GM04503 (cell line): ENCODE measurements around the gene NACC2.

Source experiments
- DNase-seq: peaks from one replicate; pipeline ENCODE4 v3.0.0-alpha.2; 2012; ENCODE audit warnings: low read depth

NACC2 gene

GRCh38 chr9:136010615-136011361 lies 84.3 kb downstream of the NACC2 start:
- no peak for DNase-seq

- DNase-seq, result no peak
These were observed 84.9 kb downstream of the NACC2 start for GRCh38 chr9:136010176-136010575.

- no peak for DNase-seq
These were observed 85.6 kb downstream of the NACC2 start for GRCh38 chr9:136009516-136009915.

GRCh38 chr9:136008693-136008997 lies 86.4 kb downstream of the NACC2 start:
- no peak for DNase-seq

- DNase-seq, result no peak
These were observed 87.0 kb downstream of the NACC2 start for GRCh38 chr9:136007934-136008692.

GRCh38 chr9:136007276-136007933 lies 87.7 kb downstream of the NACC2 start:
- DNase-seq, result no peak

GRCh38 chr9:136006169-136006568 lies 88.9 kb downstream of the NACC2 start:
- no peak for DNase-seq

GRCh38 chr9:136004712-136005111 lies 90.4 kb downstream of the NACC2 start:
- no peak for DNase-seq

- no peak for DNase-seq
These were observed 90.9 kb downstream of the NACC2 start for GRCh38 chr9:136004219-136004618.

- DNase-seq, result no peak
These were observed 91.5 kb downstream of the NACC2 start for GRCh38 chr9:136003411-136004218.

GRCh38 chr9:136002881-136003280 lies 92.2 kb downstream of the NACC2 start:
- no peak for DNase-seq

- DNase-seq, result no peak
These were observed 92.9 kb downstream of the NACC2 start for GRCh38 chr9:136002215-136002614.

GRCh38 chr9:136001231-136001630 lies 93.9 kb downstream of the NACC2 start:
- no peak for DNase-seq

GRCh38 chr9:135998410-135999071 lies 96.5 kb downstream of the NACC2 start:
- DNase-seq, result no peak

- DNase-seq, result no peak
These were observed 97.1 kb downstream of the NACC2 start for GRCh38 chr9:135998016-135998380.

GRCh38 chr9:135997090-135998015 lies 97.7 kb downstream of the NACC2 start:
- no peak for DNase-seq

- DNase-seq, result no peak
These were observed 99.3 kb downstream of the NACC2 start for GRCh38 chr9:135995816-135996215.

GRCh38 chr9:135994501-135995192 lies 100.4 kb downstream of the NACC2 start:
- DNase-seq, result no peak

- DNase-seq, result no peak
These were observed 101.2 kb downstream of the NACC2 start for GRCh38 chr9:135993765-135994500.

GRCh38 chr9:135993409-135993742 lies 101.7 kb downstream of the NACC2 start:
- no peak for DNase-seq
